Cardiac fibroblast (primary cell): ENCODE measurements around the gene CD46.

Experiments
- DNase-seq, 2 donors: peaks; one replicate each; pipeline versions ENCODE4 v3.0.0 to v3.0.0-alpha.2; 2010; ENCODE audit warnings: low read depth in 2 of 2
- H3K4me3 ChIP-seq, 2 donors: replicated peaks in 1 of 2; 1 replicate in 1 of 2; 2 replicates in 1 of 2; pipeline ENCODE4 v1.5.1; 2011; ENCODE audit warnings: low read depth in 2 of 2, low read length in 2 of 2, mild to moderate bottlenecking in 2 of 2, moderate library complexity in 1 of 2
- CTCF ChIP-seq: IDR thresholded peaks from one replicate; pipeline ENCODE4 v1.5.1; 2011; ENCODE audit warnings: low read depth, mild to moderate bottlenecking, low read length, inconsistent platforms

CD46 gene

DNA sequence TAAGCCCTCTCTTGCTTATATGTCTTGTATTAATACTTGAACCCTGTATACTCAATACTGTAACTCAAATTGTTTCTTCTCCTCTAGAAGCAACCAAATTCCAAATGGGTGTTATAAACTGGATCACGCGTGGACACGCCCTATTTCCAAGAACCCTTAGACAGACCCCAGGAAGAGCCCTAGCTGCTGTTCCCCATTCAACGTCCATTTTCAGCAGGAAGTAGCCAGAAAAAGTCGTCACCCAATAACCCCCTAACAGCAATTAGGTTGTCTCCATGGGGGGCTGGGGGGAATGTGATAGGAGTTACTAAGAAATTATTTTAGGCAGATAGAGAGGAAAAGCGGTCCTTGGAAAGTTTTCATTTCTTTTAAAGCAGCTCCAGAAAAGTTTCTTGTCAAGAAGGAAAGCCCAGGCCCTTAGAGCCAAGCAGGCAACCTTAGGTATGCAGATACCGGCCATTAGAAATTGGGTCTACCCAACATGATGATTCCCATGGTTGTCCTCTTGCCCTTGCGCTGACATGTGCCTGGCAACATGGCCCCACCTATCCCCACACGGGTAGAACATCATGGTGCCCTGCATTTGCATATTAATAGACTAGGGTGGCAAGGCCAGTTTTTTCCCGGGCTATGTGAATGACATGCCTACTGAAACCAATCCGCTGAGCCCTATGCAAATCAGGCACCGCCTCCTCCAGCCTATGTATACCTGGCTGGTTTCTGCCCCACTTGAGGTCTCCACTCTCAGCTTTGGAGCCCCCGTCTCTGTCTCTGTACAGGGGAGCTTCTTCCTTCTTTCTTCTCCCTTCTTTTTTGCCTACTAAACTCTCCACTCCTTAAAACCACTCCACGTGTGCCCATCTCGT is 4.0 kb upstream of the CD46 start:
- DNase-seq: no peak
- TF ChIP-seq CTCF: no peak
- H3K4me3 ChIP-seq: no peak overlapping the region

- no peak overlapping the region for H3K4me3 ChIP-seq
- TF ChIP-seq CTCF: no peak
- no peak for DNase-seq
Observed at GRCh38 chr1:207748737-207749528, 2.9 kb upstream of the CD46 start.

GRCh38 chr1:207750631-207751305 is 1.1 kb upstream of the CD46 start:
- peak in 1 of 2 donors; percentile 7 for DNase-seq
- H3K4me3 ChIP-seq: no peak overlapping the region
- no peak for TF ChIP-seq CTCF

- peak in 1 of 2 donors; percentile 6 for DNase-seq
- peak overlapping the region; percentile 94 to 95 for H3K4me3 ChIP-seq
Observed at GRCh38 chr1:207751463-207751789, 428 bp upstream of the CD46 start.

GRCh38 chr1:207752456-207752998 is 673 bp downstream of the CD46 start:
- DNase-seq: peak; percentile 13 to 20
- no peak for TF ChIP-seq CTCF
- peak overlapping the region; percentile 94 to 95 for H3K4me3 ChIP-seq

GRCh38 chr1:207753611-207754010 is 1.8 kb downstream of the CD46 start:
- no peak for TF ChIP-seq CTCF
- H3K4me3 ChIP-seq: peak overlapping the region in 1 of 2 donors; percentile 95

GRCh38 chr1:207754011-207754410 is 2.2 kb downstream of the CD46 start:
- TF ChIP-seq CTCF: no peak
- no peak overlapping the region for H3K4me3 ChIP-seq
- no peak for DNase-seq

More at GRCh38 chr1:207753611-207754010, 1.8 kb downstream of the CD46 start:
- DNase-seq: no peak
